SIG-M5 treated with dmso at 0.1 percent for 504 hours (cell line): ENCODE measurements around the gene GFOD1.

Experiments used
- DNase-seq: peaks from one replicate; lab custom pipeline; 2025; ENCODE audit not compliant: unreplicated experiment; lab: John Stamatoyannopoulos, UW

GFOD1 gene

DNA sequence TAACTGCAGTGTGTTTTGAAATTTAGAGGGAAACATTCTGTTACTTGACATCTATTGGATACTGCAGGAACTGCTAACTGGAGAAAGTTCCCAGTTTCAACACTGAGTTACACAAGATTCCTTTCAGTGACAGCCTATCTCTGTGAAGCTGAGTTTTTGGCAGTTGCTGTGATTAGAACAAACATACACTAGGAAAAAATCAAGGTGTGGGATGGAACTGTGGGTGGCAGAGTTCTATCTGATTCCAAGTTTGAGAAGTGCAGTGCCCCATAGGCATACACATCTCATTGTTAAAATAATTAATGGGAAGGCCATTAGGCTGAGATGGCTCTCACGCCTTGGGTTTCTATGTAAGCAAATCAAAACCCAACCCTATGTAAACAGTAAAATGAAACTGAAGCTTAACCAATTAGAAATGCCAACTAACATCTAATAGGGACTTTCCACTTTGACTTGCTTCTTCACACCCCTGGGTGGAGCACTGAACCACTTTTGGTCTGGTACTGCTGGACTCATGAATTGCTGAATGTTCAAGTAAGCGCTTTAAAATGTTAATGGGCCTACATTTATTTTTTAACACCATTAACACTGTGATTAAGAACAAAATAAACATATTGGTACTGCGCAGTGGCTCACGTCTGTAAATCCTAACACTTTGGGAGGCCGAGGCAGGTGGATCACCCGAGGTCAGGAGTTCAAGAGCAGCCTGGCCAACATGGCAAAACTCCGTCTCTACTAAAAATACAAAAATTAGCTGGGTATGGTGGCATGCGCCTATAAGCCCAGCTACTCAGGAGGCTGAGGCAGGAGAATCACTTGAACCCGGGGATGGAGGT lies 103.9 kb downstream of the GFOD1 start:
- DNase-seq, result no peak

DNA sequence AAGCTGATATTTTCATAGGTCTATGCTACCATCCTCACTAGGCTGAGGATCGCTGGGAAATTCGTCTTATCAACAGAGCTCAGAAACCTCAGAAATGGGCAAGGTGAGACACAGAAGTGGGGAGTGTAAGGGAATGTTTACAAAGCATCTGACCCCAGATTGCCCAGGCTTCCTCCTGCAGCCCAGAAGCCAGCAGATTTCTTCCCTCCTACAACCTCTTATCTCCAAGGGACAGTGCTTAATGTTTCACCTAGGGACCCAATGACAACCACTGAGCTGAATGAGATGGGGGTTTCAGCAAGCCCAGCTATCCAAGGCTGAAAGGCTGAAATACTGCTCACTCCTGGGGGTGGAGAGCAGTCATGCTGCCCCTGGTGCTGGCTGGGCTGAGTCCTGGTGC lies 106.6 kb downstream of the GFOD1 start:
- no peak for DNase-seq

DNA sequence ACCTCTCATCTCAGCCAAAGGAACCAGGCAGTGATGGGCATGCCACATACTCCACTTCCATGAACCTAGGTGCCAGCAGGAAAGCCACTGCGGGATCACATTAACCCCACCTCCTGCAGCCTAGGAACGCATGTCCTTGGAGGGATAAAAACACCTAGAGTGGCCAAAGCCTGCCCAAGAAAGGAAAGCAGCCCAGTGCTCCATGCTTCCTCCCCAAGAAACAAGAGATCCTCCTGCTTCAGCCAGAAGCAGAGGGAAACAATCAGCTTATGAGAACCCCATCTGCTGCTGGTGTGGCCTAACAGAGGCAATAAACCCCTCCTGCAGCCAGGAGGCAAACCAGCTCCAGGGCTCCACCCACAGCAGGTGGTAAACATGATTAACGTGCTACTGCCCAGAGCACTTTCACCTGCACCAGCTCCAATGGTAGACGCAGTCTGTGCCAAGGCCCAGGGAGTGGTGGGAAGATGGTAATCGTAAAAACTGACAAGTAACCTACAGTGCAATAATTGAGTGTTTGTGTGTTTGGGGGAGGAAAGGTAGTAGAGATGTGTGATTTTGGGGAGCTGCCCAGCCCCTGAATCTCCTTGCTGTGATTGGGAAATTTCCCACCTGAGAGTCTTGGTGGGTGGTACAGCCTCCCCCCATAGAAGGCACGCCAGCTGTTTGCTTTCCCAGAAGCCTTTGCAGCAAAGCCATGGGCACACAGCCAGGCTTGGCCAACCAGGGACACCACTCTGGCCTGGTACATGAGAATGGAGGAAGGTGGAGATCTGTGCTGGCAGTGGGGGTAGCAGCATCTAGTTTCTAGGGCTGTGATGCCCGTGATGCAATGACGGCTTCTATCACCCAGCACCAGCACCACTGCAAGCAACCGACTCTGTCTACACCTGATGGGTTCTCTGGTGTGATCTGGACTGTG lies 108.5 kb downstream of the GFOD1 start:
- DNase-seq, result no peak

DNA sequence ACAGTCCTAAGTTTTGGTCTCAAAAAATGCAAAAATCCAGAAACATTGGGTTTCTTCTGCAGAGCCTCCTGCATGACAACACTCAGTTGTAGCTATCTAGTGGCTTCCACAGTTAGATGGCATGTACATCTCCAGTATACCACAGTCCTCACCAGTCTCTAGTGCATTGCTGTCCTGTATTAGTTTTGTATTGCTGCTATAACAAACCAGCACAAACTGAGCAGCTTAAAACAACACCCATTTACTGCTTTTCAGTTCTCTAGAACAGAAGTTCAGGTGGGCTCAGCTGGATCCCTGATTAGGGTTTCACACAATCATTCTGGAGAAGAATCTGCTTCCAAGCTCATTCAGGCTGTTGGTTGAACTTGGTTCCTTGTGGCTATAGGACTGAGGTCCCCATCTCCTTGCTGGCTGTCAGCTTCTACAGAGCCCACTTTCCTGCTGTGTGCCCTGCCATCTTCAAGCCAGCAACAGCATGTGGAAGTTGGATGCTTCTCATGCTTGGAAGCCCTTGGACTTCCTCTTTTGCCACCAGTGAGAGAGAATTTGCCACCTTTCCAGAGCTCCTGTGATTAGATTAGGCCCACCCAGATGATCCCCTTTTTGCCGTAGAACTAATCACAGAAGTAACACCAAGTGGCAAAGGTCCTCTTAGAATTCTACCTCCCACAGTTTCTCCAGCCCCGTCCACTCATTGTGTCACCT lies 110.2 kb downstream of the GFOD1 start:
- no peak for DNase-seq

DNA sequence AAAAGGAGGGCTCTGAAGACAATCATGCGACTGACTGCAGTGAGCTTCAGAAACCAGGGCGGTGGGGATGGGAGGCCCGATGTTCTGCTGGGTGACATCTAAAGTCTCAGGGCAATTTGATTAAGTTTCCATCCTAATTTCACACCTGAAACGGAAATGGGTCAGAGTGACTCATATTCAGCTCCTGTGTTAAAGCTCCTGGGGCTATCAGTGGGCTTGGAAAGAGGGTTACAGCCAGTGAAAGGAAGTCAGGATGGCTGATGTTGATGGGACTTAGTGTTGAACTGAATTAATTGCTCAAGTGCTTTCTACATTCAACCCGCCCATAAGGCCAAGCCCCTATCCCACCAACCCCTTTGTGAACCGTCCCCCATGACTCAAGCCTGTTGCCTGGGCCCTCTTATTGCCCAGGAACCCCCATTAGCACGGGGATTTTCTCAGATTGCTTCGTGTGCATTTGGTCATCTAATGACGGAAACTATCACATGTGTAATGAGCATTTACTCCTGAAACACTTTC lies 112.0 kb downstream of the GFOD1 start:
- DNase-seq, result no peak

DNA sequence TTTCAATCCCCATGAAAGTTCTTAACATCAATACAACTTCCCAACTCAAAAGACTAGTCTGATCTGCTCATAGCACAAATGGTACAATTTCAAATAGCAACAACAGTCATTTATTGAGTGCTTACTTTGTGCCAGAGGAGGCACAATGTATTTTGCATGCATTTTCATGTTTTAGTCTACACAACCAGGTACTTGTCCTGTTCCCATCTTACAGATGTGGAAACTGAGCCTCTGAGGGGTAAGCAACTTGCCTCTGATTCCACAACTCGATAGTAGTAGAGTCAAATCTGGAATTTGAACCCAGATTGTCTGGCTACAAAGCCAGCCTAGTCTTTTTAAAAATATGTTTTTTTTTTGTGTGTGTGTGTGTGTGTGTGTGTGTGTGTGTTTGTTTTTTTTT lies 113.5 kb downstream of the GFOD1 start:
- no peak for DNase-seq

DNA sequence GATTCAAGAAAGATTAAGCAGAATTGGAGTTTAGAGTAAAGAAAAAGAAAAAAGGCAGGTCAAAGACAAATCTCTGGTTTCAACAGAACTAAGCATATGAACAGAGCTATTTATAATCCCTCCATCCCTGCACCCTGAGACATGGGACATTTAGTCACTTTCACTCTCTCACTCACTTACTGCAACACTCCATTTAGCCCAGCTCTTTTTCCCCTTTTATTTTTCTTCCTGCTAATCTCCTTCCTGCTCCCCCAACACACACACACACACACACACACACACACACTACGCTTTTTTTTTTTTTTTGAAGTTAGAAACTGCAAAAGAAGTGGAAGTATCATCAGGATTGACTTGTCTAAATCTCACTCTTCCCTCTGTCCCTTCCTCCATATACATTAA lies 113.9 kb downstream of the GFOD1 start:
- DNase-seq, result no peak

DNA sequence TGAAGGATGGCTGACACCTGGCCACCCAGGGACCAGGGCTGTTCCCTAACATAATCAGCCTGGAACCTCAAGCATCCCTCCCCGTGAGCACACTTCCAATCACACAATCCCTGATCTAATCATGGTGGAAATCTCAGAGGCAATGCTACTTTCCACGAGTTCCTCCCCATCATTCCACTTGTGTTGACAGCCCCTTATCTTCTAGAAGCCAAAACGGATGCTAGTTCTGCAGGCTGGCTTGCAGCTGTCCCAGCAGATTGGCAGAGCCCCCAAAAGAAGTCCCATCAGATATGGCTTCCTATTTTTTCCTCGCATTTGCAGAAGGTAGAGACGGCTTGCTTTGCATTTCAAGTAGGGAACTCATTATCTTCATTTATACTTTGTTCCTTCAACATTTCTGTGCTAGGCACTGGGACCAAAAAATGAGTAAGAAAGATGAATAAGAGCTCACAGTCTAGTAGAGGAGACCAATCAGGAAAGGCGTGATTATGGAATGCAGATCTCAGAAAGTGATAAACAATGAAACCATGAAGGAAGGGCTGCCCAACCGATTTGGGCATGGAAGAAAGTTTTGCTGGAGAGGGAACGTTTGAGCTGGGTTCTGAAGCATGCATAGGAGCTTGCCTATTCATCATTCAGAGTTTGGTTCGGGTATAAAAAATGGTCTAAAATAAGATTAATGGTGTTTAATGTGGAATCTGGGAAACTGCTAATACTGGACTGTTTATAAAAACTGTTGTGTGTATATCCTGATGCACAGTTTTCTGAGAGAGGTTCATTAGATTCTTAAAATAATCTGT lies 114.5 kb downstream of the GFOD1 start:
- no peak for DNase-seq

DNA sequence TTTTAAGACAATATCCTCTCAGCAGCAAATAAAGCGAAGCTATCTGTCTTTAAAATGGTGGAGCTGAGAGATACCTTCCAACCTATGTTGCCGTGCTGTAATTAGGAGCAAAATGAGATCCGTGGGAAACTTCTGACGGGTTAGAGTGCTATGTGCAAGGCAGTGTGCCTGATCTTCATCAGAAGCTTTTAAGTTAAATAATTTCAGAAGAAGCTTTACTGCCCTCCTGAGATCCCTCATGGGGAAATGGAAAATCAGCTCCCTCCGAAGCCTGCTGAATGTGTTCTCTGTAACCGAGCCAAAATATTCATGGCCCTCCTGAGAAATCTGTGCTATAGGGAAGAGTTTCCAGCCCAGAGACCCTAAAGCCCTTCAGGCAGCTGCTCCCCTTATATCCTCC lies 115.3 kb downstream of the GFOD1 start:
- DNase-seq, result no peak

DNA sequence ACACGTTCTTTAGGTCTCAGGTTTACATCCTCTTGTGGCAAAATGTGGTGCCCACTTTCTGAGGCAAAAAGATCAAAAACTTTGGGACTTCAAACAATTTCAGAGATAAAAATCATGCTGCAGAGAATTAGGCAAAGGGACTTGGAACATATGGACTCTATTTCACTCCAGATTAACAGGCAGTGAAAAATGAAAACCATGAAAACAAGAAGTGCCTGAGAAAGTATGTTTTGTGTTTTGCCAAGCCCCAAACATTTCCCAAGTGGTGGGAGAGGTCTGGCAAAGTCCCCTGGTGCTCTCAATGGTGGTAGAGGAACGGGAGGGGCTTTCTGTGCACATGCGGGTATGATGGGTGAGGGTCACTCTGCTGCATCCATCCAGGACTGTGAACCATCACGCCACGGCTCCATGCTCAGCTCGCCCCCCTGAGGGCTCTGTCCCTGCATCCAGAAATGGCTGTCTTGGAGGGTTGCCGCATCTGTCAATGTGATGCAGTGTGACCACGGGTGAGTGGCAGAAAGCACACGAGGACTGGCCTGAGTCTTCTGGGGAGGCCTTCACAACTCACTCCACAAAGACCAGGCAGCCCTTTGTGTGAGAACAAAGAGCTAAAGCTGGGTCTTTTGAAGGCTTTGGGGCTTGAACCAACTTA lies 115.9 kb downstream of the GFOD1 start:
- no peak for DNase-seq

DNA sequence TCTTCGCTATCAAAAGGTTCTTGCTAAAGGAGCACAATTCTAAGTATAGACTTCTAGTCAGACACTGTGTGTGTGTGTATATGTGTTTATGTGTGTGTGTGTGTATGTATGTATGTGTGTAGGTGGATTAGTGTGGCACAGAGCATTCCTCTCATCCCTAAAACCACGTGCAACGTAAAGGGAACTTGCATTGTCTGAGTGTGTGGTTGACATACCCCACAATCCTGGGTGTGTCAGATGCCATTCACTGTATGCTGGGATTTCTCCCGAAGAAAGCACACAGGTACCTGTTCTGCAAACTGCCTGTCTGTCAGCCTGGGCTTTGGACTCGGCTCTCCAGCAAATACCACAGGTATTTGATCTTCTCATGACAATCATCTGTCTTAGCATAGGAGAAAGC lies 116.8 kb downstream of the GFOD1 start:
- no peak for DNase-seq

DNA sequence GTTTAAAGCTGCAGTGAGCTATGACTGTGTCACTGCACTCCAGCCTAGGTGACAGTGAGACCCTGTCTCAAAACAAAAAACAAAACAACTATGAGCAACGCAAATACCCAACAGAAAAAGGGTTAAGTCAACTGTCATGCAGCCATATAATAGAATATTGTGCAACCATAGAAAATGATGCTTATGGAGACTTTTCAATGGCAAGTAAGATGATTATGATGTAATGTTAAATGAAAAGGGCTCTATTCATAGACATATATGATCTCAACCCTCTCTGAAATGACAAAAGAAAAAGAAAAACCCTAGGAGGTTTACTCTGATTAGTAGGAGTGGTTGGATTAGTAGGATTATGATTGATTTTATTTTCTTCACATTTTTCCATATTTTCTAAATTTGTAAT lies 117.8 kb downstream of the GFOD1 start:
- DNase-seq, result no peak

DNA sequence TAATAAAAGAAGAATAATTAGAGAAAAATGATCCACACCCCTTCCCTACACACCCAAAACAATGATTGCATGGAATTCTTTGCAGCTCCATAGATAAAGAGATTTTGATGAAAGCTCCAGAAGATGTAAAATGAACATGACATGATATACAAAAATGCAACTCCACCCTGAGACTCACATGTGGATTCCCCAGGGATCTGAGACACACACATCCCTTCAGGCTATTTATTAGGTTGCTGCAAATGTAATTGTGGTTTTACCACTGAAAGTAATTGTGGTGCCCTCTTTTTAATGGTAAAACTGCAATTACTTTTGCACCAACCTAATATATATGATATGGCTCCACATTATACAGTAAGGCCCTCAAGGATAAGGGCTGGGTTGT lies 118.7 kb downstream of the GFOD1 start:
- no peak for DNase-seq

DNA sequence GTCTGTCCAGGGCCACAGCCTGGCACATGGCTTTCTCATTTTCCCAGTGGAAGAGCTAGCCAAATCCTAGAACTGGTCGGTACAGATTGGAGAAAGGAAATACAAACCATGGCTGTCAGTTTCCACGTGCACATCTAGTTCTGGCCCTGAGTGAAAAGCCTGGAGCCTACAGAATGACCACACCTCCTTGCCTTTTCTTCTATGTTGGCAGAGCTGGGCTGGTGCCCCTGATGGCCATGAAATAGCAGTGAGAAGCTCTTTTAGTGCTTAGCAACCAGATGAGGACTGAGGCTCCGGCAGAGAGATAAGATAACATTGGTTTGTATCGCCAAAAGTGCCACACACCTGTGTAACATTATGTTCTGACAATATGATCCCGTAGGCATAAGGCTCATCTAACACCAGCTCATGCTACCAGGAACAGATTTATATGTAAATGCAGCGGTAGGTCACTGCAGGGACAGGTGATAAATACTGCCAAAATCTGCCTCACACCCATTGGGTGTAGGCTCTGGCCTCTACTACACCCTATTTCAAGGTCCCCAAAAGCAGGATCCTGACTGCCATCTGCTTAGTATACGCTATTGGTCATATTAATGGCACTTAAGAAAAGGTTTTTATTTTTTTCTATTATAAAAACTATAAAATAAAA lies 119.2 kb downstream of the GFOD1 start:
- DNase-seq, result no peak

DNA sequence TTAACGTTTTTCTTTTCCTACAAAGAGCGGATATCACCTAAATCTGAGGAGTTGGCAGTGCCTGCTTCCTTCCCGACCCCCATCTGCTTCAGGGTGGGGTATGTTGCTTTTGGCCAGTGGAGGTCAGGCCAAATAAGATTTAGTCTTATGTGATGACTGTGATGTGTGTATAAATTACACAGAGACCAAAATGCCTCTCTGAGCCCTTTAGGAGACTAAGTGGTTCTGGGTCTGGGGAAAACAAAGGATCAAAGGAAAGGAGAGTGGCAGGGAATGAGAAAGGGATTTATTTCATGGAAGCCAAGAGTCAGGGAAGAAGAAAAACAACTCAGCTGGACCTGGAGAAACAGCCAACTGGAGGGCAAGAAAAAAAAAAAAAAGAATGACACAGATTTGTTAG lies 120.0 kb downstream of the GFOD1 start:
- DNase-seq, result no peak

DNA sequence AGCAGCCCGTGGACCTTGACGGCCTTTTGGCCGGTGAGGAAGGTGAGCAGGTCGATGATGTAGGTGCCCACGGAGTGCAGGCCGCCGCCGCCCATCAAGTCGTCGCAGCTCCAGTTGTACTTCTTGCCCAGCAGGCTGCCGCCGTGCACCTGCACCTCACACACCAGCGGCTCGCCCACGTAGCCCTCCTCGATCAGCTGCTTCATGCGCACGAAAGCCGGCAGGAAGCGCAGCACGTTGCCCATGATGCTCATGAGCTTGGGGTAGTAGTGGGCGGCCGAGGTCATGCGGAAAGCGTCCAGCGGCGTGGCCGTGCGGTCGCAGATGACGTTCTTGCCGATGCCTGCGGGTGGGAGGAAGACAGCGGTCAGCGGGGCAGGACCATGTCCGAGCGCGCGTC lies 122.1 kb downstream of the GFOD1 start:
- no peak for DNase-seq

DNA sequence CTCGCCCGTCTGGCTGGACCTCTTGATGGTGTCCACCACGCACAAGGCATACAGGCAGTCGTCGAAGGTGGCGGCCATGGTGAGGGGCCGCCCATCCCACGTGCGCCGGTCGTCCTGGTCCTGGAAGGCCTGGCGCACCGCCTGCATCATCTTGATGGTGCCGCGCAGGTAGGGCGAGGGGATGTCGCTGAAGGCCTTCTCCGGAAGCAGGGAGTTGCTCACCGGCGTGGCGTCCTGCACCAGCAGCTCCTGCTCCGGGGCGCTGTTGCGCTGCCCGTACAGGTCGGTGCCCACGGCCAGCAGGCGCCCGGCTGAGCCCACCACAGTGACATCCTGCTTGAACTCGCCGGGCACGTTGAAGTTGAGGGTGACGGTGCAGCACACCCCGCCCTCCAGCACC lies 122.6 kb downstream of the GFOD1 start:
- DNase-seq, result no peak

DNA sequence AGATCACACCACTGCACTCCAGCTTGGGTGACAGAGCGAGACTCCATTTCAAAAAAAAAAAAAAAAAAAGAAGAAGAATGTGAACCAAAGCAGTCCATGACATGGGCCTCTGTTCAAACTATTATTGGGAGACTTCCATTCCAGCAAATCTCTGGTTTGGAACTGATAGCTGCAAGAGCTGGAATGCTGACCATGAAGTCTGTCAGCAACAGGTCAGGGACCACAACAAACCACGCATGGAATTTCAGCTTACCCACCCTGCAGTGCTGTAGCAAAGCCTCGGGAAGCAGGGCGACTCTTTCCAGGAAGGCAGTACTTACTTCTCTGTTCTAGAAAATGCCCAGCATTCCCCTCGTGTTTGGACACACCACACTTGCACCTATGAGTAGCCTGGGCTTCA lies 125.0 kb downstream of the GFOD1 start:
- DNase-seq, result no peak

DNA sequence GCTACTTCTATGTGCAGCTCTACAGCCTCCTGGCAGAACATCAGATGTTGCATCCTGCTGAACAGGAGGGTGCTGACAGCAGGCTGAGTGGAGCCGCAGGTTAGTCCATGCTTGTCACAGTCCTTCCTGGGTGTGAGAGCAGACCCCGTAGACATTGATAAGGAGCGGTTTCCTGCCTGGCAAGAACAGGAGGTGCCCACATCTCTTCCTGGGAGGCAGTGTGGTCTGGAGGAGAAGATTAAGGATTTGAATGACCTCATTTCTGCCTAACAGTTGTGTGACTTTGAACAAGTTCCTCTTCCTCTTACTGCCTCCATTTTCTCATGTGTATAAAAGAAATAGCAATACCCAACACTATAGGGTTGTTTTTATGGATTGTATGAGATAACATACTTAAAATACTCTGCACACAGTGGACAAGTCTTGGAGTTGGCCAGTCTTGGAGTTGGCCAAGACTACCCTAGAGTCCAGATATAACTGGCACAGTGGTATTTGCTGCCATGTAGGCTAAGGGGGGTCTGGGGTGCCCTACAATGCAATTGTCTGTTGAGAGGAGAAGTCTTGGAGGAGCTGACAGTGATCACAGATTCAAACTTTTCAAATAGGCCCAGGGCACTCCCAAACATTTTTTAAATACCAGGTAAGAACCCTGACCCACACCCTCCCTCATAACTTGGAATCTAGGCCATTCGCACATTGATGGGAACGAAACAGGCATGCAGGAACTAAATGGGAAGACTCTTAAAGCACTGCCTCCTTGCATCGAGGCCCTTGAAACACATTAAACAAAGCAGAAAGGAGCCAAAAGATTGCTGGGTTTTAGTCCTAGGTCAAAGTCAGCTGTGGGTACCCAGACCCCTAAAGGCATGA lies 126.5 kb downstream of the GFOD1 start:
- no peak for DNase-seq
